ENCODE data around the gene EFCAB10.
A peak's percentile ranks its signal among the peaks of the same experiment; 100 is the strongest.
"Not testable (repeated sequence)": the region's sequence is repeated elsewhere in the genome, so short reads cannot be mapped to it uniquely, and the experiment has no call there.

EFCAB10 gene

DNA sequence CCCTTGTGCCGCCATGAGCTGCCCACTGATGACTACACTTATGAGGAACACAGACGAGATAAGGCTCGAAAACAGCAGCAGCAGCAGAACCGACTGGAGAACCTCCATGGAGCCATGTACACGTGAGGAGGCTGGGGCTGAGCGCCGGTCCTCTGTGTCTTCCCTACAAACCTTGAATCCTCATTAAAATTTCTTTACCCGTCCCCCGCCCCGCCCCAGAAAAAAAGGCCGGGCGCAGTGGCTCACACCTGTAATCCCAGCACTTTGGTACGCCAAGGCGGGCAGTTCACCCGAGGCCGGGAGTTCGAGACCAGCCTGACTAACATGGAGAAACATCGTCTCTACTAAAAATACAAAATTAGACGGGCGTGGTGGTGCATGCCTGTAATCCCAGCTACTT lies 50.7 kb downstream of the EFCAB10 start:
- no peak for DNase-seq (ENCODE audit: low read depth)

DNA sequence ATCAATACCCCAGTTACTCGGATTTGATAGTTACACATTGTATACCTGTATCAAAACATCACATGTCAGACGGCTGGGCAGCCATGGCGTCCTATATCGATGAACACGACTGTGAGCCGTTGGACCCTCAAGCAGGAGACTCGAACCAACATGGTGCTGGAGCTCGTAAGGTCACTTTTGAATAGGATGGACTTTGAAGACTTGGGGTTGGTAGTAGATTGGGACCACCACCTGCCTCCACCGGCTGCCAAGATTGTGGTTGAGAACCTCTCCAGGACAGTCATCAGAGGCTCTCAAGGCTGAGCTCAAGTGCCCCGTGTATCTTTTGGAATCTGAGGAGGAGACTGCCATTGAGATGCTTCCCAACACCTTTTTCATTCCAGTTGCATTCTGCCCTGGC lies 51.2 kb downstream of the EFCAB10 start:
- no peak for DNase-seq (ENCODE audit: low read depth)

DNA sequence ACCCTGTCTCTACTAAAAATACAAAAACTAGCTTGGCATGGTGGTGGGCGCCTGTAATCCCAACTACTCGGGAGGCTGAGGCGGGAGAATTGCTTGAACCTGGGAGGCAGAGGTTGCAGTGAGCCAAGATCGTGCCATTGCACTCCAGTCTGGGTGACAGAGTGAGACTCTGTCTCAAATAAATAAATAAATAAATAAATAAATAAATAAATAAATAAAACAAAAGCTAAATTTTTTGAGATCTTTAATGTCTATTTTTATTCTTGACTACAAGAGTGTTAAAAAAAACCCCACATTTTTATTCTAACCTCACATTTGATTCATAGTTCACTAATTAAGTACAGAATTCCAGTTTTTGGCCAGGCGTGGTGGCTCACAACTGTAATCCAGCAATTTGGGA lies 53.6 kb downstream of the EFCAB10 start:
- not testable (repeated sequence) for DNase-seq (ENCODE audit: low read depth)

DNA sequence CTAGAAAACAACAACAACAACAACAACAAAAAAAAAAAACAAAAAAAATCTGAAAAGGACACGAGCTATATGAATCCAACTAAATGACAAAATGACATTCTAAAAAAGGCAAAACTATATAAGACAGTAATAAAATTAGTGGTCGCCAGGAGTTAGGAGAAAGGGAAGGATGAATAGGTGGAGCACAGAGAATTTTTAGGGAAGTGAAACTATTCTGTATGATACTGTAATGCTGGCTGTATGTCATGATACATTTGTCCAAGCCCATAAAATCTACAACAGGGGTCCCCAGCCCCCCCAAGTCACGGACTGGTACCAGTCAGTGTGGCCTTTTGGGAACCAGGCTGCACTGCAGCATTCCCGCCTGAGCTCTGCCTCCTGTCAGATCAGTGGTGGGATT lies 56.5 kb downstream of the EFCAB10 start:
- no peak for DNase-seq (ENCODE audit: low read depth)

DNA sequence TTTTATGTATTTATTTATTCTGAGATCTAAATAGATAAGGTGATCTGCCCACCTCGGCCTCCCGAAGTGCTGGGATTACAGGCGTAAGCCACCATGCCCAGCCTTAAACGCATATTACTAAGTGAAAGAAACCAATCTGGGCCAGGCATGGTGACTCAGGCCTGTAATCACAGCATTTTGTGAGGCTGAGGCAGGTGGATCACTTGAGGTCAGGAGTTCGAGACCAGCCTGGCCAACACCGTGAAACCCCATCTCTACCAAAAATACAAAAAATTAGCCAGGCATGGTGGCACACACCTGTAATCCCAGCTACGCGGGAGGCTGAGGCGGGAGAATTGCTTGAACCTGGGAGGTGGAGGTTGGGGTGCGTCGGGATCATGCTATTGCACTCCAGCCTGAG lies 56.9 kb downstream of the EFCAB10 start:
- not testable (repeated sequence) for DNase-seq (ENCODE audit: low read depth)

DNA sequence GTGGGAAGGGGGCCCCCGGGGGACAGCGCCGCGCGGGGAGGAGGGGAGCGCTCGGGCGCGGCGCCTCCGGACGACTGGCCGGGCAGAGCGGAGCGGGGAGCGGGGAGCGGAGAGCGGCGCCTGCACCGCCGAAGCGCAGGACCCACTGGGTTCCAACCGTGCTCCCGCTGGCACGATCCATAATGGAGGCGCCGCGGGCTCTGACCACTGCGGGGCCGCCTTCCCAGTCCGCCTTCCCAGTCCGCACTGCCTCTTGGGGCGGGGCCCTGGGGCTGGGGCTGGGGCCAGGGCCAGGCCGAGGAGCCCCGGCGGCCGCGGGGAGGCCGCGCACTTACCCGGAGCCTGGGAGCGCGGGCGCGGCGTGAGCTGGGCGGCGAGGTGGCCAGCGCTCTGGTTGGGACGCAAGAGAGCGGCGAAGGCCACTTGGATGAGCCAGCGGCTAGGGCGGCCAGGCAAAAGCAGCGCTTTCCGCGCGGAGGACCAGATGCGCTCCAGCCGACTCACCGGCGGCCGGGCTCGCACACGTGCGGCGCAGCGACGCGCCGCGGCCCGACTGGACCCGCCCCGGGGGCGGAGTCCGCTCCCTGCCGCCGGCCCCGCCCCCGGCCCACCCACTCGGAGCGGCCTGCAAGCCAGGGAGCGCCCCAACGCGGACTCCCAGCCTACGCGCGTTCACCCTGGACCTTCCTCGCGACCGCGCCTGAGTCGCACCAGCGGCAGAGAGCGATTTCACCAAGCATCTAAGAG lies 59.4 kb downstream of the EFCAB10 start, which contains the start of gene PUS7:
Gene PUS7 (minus strand): TSS at position 555 of the 747 bp plus-strand sequence. CDS start 13,759 bp downstream, outside the sequence.
- DNase-seq (ENCODE audit: low read depth): peak; percentile 82

DNA sequence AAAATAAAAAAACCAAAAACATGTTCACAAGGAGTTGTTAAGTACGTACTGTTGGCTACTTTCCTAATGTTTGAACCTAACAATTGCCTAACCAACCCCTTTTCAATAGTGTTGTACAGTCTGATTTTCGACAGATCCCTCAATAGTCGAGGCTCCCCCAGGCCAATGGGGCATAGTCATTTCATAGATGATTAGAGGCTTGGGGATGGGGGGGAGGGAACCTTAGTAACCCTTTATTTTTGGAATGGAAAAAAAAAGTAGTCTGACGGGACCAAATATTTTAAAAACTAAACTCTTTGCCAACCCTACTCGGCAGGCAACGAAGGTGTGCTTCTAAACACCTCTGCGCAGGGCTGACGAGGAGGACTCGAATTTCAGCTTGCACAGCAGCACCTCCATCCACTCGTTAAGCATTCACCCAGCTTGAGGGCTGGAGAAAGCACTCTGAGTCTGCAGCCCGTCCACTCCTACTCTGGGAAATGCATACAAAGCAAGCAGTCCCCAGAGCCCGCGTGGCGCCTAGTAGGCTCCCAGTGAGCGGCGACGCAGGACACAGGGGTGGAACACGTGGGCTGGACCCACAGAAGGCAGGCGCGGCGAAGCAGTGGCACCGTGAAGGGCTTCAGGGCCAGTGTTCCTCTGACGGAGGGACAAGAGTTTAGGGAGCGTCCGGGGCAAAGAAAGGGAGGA lies 60.1 kb downstream of the EFCAB10 start:
- DNase-seq (ENCODE audit: low read depth): peak; percentile 51

DNA sequence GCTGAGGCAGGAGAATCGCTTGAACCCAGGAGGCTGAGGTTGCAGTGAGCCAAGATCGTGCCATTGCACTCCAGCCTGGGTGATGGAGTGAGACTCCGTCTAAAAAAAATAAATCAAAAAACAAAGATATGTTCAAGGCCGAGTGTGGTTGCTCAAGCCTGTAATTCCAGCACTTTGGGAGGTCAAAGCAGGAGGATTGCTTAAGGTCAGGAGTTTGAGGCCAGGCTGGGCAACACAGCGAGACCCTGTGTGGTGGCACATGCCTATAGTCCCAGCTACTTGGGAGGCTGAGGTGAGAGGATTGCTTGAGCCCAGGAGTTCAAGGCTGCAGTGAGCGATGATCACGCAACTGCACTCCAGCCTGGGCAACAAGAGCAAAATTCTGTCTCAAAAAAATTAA lies 60.7 kb downstream of the EFCAB10 start:
- peak; percentile 31 for DNase-seq (ENCODE audit: low read depth)

DNA sequence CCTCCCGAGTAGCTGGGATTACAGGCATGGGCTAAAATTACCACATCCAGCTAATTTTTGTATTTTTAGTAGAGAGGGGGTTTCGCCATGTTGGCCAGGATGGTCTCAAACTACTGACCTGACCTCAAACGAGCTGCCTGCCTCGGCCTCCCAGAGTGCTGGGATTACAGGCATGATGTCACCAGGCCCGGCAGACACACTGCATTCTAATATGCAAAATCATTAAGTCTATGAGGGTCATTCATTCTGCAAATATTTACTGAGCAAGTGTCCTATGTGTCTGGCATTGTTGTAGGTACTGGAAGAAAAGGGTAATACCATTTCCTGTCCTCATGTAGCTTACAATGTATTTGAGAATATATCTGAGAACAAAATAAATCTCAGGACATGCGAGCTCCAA lies 61.9 kb downstream of the EFCAB10 start:
- no peak for DNase-seq (ENCODE audit: low read depth)

DNA sequence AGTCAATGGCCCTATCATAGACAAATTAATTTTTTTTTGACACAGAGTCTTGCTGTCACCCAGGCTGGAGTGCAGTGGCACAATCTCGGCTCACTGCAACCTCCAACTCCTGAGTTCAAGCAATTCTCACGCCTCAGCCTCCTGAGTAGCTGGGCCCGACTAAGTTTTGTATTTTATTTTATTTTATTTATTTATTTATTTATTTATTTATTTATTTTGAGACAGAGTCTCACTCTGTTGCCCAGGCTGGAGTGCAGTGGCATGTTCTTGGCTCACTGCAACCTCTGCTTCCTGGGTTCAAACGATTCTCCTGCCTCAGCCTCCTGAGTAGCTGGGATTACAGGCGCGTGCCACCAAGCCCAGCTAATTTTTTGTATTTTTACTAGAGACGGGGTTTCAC lies 65.7 kb downstream of the EFCAB10 start:
- DNase-seq (ENCODE audit: low read depth): not testable (repeated sequence)
